HCT116 (cell line): Measurements from ENCODE around the gene BMAL1. TPM values are rescaled to one million over a fixed set of nuclear protein-coding genes. Genes with fewer than 3 reads are reported as not detected.

Experiments
- ATAC-seq: fragments of 200-7000 bp; cut with Tn5 transposase; 2 replicates; pipeline ENCODE4 v1.9.1; 2020; ENCODE audit warnings: mild to moderate bottlenecking, moderate library complexity
- BruUV-seq: library from RNA; stranded (reverse); fragments of 400-500 nt; replicated peaks from 2 replicates; lab custom pipeline; 2021; lab: Mats Ljungman, UMichigan
- CTCF ChIA-PET: fragments of 300-600 bp; sonication (Branson Sonifier 250); formaldehyde crosslinking; loops from one replicate; lab custom pipeline; 2021; ENCODE audit warnings: antibody characterized with exemption; lab: Charles Lee
- POLR2A ChIA-PET: fragments of 300-600, 350-600 bp; sonication (Branson Sonifier 250); formaldehyde crosslinking; loops from one replicate; lab custom pipeline; 2021; ENCODE audit warnings: antibody characterized with exemption; lab: Charles Lee
- RAD21 ChIA-PET, 2 experiments: fragments of 300-600 bp; sonication (Branson Sonifier 250); formaldehyde crosslinking; loops; one replicate each; lab custom pipeline; 2023; ENCODE audit warnings: low total read pairs in 2 of 2; ENCODE audit not compliant: uncharacterized antibody in 2 of 2, unreplicated experiment in 2 of 2, low non-redundant PET in 1 of 2; lab: Charles Lee
- DNase-seq: peaks from one replicate; pipeline ENCODE4 v3.0.0-alpha.2; 2010; ENCODE audit warnings: low read depth, low spot score
- H2AFZ ChIP-seq: fragments of 200-600 bp; shearing (Covaris generic), sonication (generic); 2 replicates; pipeline ENCODE4 v1.6.1; 2017; ENCODE audit warnings: low read depth, mixed run types, mixed read lengths, antibody characterized with exemption, low read length; ENCODE audit not compliant: poor library complexity, severe bottlenecking
- H3K27ac ChIP-seq: 2 replicates; pipeline ENCODE4 v1.5.1; 2012; ENCODE audit warnings: low read depth, low read length
- H3K27me3 ChIP-seq: fragments of 200-600 bp; sonication (generic); 2 replicates; pipeline ENCODE4 v1.6.1; 2016; ENCODE audit warnings: mixed run types, low read length, mixed read lengths; ENCODE audit not compliant: insufficient read depth
- H3K36me3 ChIP-seq, 2 experiments: fragments of 200-500 bp in 1 of 2; fragments of 200-600 bp in 1 of 2; sonication (Bioruptor generic) in 1 of 2; sonication (generic) in 1 of 2; 2 replicates each; pipeline versions ENCODE4 v1.5.1 to v1.6.1; 2014 to 2016; ENCODE audit warnings: low read length in 2 of 2, inconsistent platforms in 1 of 2, mixed read lengths in 1 of 2, mixed run types in 1 of 2; ENCODE audit not compliant: insufficient read depth in 2 of 2, control insufficient read depth in 1 of 2
- H3K4me1 ChIP-seq, 2 experiments: fragments of 200-600 bp in 1 of 2; sonication (generic) in 1 of 2; 2 replicates each; pipeline versions ENCODE4 v1.5.1 to v1.6.1; 2012 to 2017; ENCODE audit warnings: low read length in 2 of 2, inconsistent platforms in 1 of 2, mild to moderate bottlenecking in 1 of 2, mixed read lengths in 1 of 2, mixed run types in 1 of 2, moderate library complexity in 1 of 2; ENCODE audit not compliant: insufficient read depth in 2 of 2, control insufficient read depth in 1 of 2
- H3K4me2 ChIP-seq: fragments of 200-600 bp; sonication (generic); 2 replicates; pipeline ENCODE4 v1.6.1; 2017; ENCODE audit warnings: mixed run types, low read length, mixed read lengths
- H3K4me3 ChIP-seq, 2 experiments: fragments of 200-600 bp in 1 of 2; sonication (generic) in 1 of 2; replicated peaks in 1 of 2; 2 replicates each; pipeline ENCODE4 v1.5.1; 2011 to 2016; ENCODE audit warnings: low read length in 2 of 2, control low read depth in 1 of 2, low read depth in 1 of 2, mild to moderate bottlenecking in 1 of 2, mixed read lengths in 1 of 2, mixed run types in 1 of 2
- H3K79me2 ChIP-seq: fragments of 200-600 bp; sonication (generic); 2 replicates; pipeline ENCODE4 v1.6.1; 2017; ENCODE audit warnings: mild to moderate bottlenecking, mixed run types, low read length, moderate library complexity, mixed read lengths; ENCODE audit not compliant: insufficient read depth
- H3K9ac ChIP-seq: fragments of 200-600 bp; sonication (generic); 2 replicates; pipeline ENCODE4 v1.6.1; 2016; ENCODE audit warnings: low read length, mixed read lengths
- H3K9me2 ChIP-seq: fragments of 200-600 bp; sonication (generic), shearing (Covaris generic); 2 replicates; pipeline ENCODE4 v1.6.1; 2017; ENCODE audit warnings: mixed run types, mild to moderate bottlenecking, moderate library complexity; ENCODE audit not compliant: insufficient read depth
- H3K9me3 ChIP-seq, 2 experiments: fragments of 200-500 bp in 1 of 2; fragments of 200-600 bp in 1 of 2; sonication (Bioruptor generic) in 1 of 2; sonication (generic) in 1 of 2; 2 replicates each; pipeline ENCODE4 v1.6.1; 2014 to 2017; ENCODE audit warnings: low read length in 2 of 2, mixed read lengths in 2 of 2, inconsistent platforms in 1 of 2, low read depth in 1 of 2, mild to moderate bottlenecking in 1 of 2, mixed run types in 1 of 2, moderate library complexity in 1 of 2; ENCODE audit not compliant: control insufficient read depth in 1 of 2, insufficient read depth in 1 of 2
- H4K20me1 ChIP-seq: fragments of 200-600 bp; sonication (generic), shearing (Covaris generic); 2 replicates; pipeline ENCODE4 v1.6.1; 2017; ENCODE audit warnings: mixed run types, mild to moderate bottlenecking, moderate library complexity; ENCODE audit not compliant: insufficient read depth
- CBX3 ChIP-seq: IDR thresholded peaks from 2 replicates; pipeline ENCODE4 v1.6.1; 2012; ENCODE audit warnings: low read depth
- CEBPB ChIP-seq: IDR thresholded peaks from 2 replicates; pipeline ENCODE4 v1.6.1; 2012; ENCODE audit warnings: low read depth
- CTCF ChIP-seq, 3 experiments: fragments of 200-600 bp in 1 of 3; sonication (generic) in 1 of 3; IDR thresholded peaks in 2 of 3; conservative IDR thresholded peaks in 1 of 3; 2 replicates each; pipeline ENCODE4 v1.5.1; 2012 to 2017; ENCODE audit warnings: low read depth in 2 of 3, low read length in 2 of 3, antibody characterized with exemption in 1 of 3, borderline replicate concordance in 1 of 3, control low read depth in 1 of 3, mild to moderate bottlenecking in 1 of 3, mixed read lengths in 1 of 3, mixed run types in 1 of 3, moderate library complexity in 1 of 3; ENCODE audit not compliant: insufficient read depth in 1 of 3
- EGR1 ChIP-seq: IDR thresholded peaks from 2 replicates; pipeline ENCODE4 v1.6.1; 2012; ENCODE audit warnings: low read depth
- ELF1 ChIP-seq: IDR thresholded peaks from 2 replicates; pipeline ENCODE4 v1.6.1; 2012; ENCODE audit warnings: low read depth, borderline replicate concordance
- EZH2 ChIP-seq: fragments of 200-600 bp; sonication (generic); IDR thresholded peaks from 2 replicates; pipeline ENCODE4 v1.6.1; 2017; ENCODE audit warnings: antibody characterized with exemption, mixed run types
- EZH2phosphoT487 ChIP-seq: fragments of 200-600 bp; IDR thresholded peaks from 2 replicates; pipeline ENCODE4 v1.6.1; 2018; ENCODE audit warnings: antibody characterized with exemption, borderline replicate concordance
- FOSL1 ChIP-seq: IDR thresholded peaks from 2 replicates; pipeline ENCODE4 v1.6.1; 2012; ENCODE audit warnings: low read depth
- JUND ChIP-seq: IDR thresholded peaks from 2 replicates; pipeline ENCODE4 v1.6.1; 2012
- MAX ChIP-seq: IDR thresholded peaks from 2 replicates; pipeline ENCODE4 v1.6.1; 2012
- POLR2A ChIP-seq: IDR thresholded peaks from 2 replicates; pipeline ENCODE4 v1.7.0; 2011; ENCODE audit warnings: borderline replicate concordance; ENCODE audit not compliant: insufficient read depth, insufficient read length; ENCODE audit errors: extremely low read depth
- POLR2AphosphoS5 ChIP-seq: IDR thresholded peaks from 2 replicates; pipeline ENCODE4 v1.6.1; 2011; ENCODE audit warnings: mild to moderate bottlenecking, low read depth, low read length, moderate library complexity
- RAD21 ChIP-seq: IDR thresholded peaks from 2 replicates; pipeline ENCODE4 v1.6.1; 2012; ENCODE audit warnings: low read depth, mild to moderate bottlenecking
- SIN3A ChIP-seq: IDR thresholded peaks from 2 replicates; pipeline ENCODE4 v1.6.1; 2012; ENCODE audit warnings: low read depth
- SP1 ChIP-seq: IDR thresholded peaks from 2 replicates; pipeline ENCODE4 v1.6.1; 2012; ENCODE audit warnings: low read depth
- TCF7L2 ChIP-seq: IDR thresholded peaks from 2 replicates; pipeline ENCODE4 v1.7.0; 2011; ENCODE audit warnings: borderline replicate concordance, inconsistent platforms; ENCODE audit not compliant: insufficient read depth, insufficient read length; ENCODE audit errors: extremely low read depth
- YY1 ChIP-seq: IDR thresholded peaks from 2 replicates; pipeline ENCODE4 v1.6.1; 2011; ENCODE audit warnings: low read length, low read depth, moderate library complexity, mild to moderate bottlenecking; ENCODE audit not compliant: insufficient replicate concordance; ENCODE audit errors: extremely low read depth
- ZBTB33 ChIP-seq: IDR thresholded peaks from 2 replicates; pipeline ENCODE4 v1.6.1; 2011; ENCODE audit warnings: mild to moderate bottlenecking, low read length, moderate library complexity; ENCODE audit not compliant: insufficient replicate concordance; ENCODE audit errors: extremely low read depth
- ZFX ChIP-seq: fragments of 450-650 bp; IDR thresholded peaks from 2 replicates; pipeline ENCODE4 v1.6.1; 2017
- intact Hi-C: fragments of 100-400 bp; cut with micrococcal nuclease; formaldehyde crosslinking; loops from 2 replicates; pipeline ENCODE4 v1.10.0; 2022
- total RNA-seq: library from RNA; stranded (reverse); gene quantifications from one replicate; pipeline ENCODE4 v1.2.1, GENCODE V29; 2021; ENCODE audit not compliant: unreplicated experiment

The BMAL1 gene
- total RNA-seq, 1 experiment from 2014 or later = 17.6 TPM

GRCh38 chr11:13235895-13236294 is 41.7 kb upstream of the BMAL1 start (continued):
- TF ChIP-seq CTCF (IDR thresholded peaks at IDR 0.05 in 2 of 3, conservative IDR thresholded peaks at IDR 0.05 in 1 of 3; ENCODE audit: borderline replicate concordance in 1 of 3, insufficient read depth in 1 of 3, low read depth in 2 of 3, low read length in 2 of 3) (no peak), POLR2A (no peak), YY1 (no peak), EGR1 (no peak), EZH2phosphoT487 (no peak), CEBPB (no peak), TCF7L2 (no peak)

GRCh38 chr11:13236626-13237025 is 41.0 kb upstream of the BMAL1 start:
- ChIA-PET CTCF (interaction anchor here (1.0 to 1.2 kb wide), 2 partner anchors 15 to 26 kb away, joined by 3 read pairs; no protein-coding TSS in a partner anchor), POLR2A (no interaction called here), RAD21 (no interaction called here)
- Histone ChIP-seq H3K27ac (no peak overlapping the region), H3K9ac (no peak overlapping the region), H3K4me3 (no peak overlapping the region), H3K4me2 (no peak overlapping the region), H3K9me3 (no peaks in the 10 kb centered on the region; a peak in 1 of 4 replicates), H3K36me3 (no peaks in the 10 kb centered on the region), H3K27me3 (no peaks in the 10 kb centered on the region), H3K4me1 (peaks cover 0 to 8% of the 10 kb centered on the region in 2 experiments; a peak in 1 of 4 replicates), H2AFZ (no peak overlapping the region), H3K79me2 (no peaks in the 10 kb centered on the region), H3K9me2 (no peaks in the 10 kb centered on the region), H4K20me1 (no peaks in the 10 kb centered on the region)
- intact Hi-C loops = no loop called here
- no peak for ATAC-seq
- BruUV-seq = no TSS peak
- no peak for DNase-seq
- TF ChIP-seq TCF7L2 = no peak
- TF ChIP-seq CTCF (IDR thresholded peaks at IDR 0.05 in 2 of 3, conservative IDR thresholded peaks at IDR 0.05 in 1 of 3; ENCODE audit: borderline replicate concordance in 1 of 3, insufficient read depth in 1 of 3, low read depth in 2 of 3, low read length in 2 of 3) = no peak
- no peak for TF ChIP-seq RAD21
- no peak for TF ChIP-seq POLR2A
- TF ChIP-seq SP1 = no peak
- TF ChIP-seq EZH2 = no peak
- no peak for TF ChIP-seq POLR2AphosphoS5
- TF ChIP-seq CBX3 = no peak
- no peak for TF ChIP-seq ELF1
- no peak for TF ChIP-seq ZBTB33
- no peak for TF ChIP-seq MAX
- no peak for TF ChIP-seq EZH2phosphoT487
- TF ChIP-seq EGR1 = no peak
- no peak for TF ChIP-seq ZFX
- TF ChIP-seq JUND = no peak
- no peak for TF ChIP-seq FOSL1
- TF ChIP-seq SIN3A = no peak
- TF ChIP-seq CEBPB = no peak
